GM18498 (cell line): ENCODE measurements around the gene SYTL4.

Source experiments
- ATAC-seq: cut with Tn5 transposase; IDR thresholded peaks from one replicate; pipeline ENCODE4 v1.9.1; 2021; ENCODE audit warnings: mild to moderate bottlenecking, moderate library complexity; ENCODE audit not compliant: unreplicated experiment

SYTL4 gene

DNA sequence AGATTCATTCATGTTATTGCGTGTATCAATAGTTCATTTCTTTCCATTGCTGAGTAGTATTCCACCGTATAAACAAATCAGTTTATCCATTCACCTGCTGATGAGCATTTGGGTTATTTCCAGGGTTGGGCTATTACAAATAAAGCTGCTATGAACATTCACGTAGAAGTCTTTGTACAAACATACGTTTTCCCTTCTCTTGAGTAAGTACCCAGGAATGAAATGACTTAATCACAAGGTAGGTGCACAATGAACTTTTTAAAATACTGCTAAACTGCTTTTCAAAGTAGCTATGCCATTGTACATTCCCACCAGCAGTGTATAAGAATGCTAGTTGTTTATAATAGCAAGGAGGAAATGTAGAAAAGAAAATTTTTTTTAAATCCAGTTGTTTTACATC lies 35.9 kb downstream of the SYTL4 start:
- ATAC-seq: no peak

DNA sequence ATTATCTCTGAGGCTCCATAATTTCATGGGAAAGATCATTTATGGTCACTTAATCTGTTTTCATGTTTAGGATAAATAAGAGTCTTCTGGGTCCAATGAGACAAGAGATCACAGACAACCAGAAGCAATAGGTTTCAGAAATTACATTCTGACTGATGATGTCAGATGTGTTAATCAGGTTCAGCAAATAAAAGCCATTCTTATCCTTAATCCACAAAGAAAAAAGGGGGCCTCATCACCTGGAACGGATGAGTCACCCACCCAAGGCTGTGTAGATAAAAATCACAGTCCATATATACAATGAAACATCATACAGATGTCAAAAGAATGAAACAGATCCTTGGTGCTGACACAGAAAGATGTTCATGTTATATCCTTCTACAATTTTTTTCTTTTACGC lies 36.6 kb downstream of the SYTL4 start:
- ATAC-seq: no peak

DNA sequence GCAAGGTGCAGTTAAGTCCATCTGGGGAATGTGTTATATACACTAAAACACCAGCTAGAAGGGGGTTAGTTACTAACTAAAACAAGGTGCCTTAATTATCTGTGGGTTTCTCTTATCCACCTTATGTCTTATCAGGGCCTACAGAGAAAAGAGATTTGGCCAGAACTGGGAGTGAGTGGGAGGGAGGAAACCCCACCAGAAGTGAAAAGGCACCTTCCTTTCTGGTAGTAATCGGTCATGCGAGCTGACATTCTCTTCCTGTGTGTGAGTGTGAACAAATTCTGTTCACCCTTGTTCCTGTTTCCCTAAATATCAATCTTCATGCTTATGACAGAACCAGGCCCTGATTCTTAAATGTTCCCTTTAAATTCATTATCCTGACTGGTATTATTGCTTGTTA lies 44.4 kb downstream of the SYTL4 start:
- peak; percentile 80 for ATAC-seq

DNA sequence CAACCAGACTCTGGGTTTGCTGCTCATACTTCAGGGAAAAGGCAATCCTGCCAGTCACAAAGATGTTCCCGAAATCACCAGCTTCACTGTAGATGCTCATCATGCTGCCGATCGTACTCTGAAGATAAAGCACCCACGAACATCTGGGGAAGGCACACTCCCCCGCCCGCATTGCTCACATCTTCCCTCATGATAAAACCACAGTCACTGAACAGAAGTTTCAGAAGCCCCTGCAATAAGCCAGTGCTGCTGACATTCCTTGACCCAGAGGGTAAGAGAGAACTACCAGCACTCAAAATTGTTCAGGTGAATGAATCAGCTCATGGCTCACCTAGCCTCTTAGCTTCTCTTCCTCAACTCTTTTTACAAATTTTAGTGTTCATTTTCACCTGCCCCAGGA lies 44.8 kb downstream of the SYTL4 start:
- ATAC-seq: peak; percentile 39

DNA sequence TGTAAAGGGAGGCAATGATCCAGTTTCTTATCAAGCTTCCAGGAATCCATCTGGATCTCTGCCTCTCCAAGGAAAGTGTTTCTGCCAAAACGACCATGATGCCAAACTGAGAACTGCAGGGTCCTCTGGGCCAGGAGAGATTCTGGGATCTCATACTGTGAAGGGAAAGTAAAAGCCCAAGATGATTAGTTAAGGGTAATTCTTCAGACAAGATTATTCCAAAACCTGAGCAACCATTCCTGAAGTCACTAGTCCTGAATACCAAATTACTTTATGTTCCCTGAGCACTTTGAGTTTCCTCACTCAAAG lies 46.0 kb downstream of the SYTL4 start:
- no peak for ATAC-seq

DNA sequence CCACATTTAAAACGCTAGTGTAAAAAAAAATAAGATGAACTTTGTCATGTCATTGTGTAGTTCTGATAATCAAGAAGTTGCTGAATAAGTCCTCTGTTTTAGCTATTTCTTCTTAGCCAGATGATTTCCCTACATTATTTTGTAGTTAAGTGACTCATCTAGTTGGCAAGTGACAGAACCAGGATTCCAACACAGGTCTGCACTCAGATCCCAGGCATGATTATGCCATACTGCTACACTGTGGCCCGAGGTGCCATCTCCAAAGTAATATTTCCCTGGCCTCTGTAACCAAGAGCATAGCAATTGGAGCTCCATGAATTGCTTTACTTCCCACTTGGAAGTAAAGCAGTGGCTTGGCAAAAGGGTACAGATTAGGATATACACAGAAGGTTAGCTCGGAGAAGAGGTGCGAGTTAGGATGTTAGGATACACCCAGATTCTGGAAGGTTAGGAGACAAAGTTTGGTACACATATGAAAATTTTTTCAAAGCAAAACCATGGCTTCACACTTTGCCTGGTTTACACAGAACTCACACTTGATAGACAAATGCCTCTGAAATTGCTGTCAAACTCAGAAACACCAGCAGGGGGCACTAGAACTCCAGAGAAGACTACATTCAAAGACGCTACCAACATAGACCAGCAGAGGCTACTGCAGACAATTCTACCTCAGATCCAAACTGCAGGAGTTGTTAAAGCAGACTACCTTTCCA lies 46.5 kb downstream of the SYTL4 start:
- ATAC-seq: peak; percentile 68

DNA sequence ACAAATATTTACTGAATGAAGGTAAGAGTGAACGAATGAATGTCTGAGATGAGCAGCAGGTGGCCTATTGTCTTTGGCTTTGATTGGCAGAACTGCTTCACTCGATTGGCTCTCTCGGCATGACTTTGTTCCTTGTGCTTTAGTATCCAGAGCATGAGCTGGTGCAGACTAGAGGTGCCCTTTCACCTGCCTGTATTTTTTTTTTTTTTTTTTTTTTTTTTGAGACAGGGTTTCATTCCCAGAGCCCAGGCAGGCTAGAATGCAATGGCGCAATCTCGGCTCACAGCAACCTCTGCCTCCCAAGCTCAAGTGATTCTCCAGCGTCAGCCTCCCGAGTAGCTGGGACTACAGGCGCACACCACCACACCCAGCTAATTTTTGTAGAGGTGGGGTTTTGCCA lies 49.0 kb downstream of the SYTL4 start:
- ATAC-seq: no peak

DNA sequence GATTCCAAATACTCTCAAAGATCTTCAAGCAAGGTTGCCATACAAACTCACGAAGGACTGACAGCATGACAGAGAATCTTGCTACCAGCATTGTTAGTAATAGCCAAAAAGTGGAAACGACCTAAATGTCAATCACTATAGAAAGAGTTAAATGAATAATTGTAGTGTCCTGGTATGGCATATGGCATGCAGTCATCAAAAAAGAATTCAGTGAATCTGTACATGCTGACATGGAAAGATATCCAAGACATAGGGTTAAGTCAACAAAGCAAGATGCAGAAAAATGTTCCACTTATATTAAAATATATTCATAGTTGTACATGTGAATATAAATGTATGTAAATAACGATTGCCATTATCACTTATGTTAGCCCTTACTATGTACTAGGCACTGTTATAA lies 50.3 kb downstream of the SYTL4 start:
- ATAC-seq: no peak

DNA sequence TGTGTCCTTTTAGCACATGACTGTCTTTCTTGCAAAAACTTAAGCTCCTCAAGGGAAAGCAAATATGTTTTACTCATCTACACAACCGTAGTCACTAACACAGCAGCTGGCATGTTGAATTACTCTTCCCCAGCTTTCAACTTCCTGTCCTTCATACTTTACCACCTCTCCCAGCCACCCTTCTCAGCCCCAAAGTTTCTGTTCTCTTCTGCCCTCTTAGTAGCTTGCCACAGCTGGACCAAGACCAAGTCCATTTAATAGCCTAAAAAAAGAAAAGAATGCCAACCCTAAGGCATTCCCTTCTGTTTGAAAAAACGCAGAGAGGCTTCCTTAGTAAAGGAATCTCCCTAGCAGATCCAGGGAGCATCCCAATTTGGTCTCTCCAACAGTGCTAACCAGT lies 51.2 kb downstream of the SYTL4 start:
- no peak for ATAC-seq

DNA sequence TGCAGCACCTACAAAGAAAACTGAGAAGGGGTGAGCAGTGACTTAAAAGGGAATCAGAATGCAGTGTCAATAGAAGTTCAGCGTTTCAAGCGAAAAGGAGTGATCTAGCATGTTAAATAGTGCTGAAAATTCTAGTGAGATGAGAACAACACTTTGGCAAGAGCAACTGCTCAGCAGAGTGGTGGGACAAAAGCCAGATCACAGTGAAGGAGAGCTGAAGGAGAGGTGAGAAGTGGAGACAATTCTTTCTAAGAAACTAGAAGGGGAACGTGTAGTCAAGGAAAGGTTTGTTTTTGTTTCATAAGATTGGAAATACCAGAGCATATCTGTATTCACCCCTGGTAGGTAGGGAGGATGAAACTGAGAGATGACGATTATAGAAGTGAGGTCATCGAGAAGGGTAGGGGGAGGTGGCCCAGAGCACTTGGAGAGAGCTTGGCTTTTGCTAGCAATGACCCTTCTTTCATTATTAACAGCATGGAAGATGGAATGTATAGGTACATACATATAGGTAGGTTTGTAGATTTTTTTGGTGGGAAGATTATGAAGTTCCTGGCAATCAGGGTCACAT lies 54.2 kb downstream of the SYTL4 start:
- no peak for ATAC-seq

DNA sequence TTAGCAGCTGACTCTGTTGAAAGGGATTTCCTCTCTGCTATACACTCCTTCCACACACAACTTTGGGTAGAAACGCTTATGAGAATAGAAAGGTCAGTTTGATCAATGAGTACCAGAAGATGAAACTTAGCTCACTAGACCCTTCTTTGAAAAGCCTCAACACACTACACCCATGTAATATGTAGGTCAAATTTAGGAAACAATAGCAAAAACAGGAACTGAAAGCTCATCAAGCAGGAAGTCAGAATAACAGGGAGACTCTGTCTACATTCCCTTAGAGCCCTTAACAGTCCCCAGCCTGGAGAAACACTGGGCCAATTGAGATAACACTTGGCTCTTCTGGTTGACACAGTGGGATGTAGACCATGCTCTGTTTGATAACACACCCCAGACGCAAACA lies 57.2 kb downstream of the SYTL4 start:
- ATAC-seq: peak; percentile 63

DNA sequence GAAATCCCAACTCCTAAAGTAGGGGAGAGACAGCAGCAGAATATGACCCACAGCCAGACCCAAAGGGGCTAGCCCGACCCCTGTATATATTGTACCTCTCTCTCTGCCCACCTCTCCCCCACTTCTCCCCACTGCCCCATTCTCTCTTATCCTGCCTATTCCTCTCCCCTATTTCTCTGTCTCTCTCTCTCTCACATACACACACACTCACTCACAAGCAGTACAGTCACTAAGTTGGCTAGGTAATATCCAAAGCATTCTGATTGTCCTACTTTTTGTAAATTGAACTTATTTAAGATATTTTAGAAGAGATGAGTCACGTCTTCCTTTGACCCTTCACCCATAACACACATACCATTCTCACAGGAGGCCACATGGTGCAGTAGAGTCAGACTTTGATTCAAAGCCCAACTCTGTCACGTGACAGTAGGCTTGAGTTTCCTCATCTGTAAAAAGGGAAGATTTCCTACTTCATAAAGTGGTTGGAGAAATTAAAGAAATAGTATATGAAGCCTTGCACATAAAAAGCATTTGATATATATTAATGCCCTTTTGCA lies 58.4 kb downstream of the SYTL4 start:
- no peak for ATAC-seq

DNA sequence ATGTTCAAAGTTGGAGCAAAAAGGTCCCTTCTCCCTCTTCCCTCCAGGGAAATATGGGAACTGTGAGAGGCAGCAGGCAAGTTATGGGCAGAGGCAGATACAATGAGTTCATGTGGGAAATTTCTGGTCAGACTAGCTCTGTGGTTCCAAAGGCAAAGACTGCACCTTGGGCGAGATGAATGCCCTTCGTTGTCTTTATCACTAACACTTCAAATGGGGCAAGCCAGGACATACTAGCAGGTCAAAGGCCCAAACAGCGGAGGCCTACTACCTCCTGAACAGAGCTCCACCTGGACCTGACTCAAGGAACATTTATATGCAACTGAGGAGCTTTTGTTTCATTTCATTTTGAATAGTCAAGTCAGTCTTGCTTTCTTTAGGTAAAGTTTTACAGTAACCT lies 59.0 kb downstream of the SYTL4 start:
- ATAC-seq: no peak

DNA sequence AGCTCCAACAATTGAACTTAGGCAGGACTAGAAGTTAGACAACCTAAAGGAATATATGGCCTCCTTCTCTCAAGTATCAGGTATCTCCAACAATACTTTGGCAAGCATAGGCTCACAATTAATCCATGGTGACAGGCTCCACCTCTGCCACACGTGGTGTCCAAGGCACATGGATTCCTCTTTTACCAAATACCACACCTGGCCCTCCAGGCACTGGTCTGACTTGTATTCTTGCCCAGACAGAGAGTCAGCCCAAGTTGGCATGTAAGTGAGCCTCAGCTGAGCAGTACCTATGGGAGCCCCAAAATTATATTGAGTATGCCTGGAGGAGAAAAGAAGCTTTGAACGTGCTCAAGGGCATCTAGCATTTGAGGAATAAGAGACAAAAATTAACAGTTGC lies 68.3 kb downstream of the SYTL4 start:
- ATAC-seq: no peak

DNA sequence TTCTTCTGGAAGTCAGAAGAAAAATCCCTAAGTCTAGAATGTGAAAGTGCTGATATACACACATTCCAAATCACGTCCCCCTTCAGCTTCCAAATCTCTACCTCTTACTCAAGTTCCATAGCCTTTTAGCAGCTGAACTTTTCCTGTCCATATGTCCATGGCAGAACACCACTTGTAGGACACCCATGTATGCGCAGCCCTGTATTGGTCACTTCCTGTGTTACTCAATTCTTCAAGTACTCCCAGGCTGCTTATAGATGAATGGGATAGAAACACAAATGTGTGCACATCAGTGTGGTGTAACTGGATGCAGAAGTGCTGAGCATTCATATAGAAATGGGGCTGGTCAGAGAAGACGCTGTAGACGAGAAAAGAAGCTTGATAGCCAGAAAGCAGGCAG lies 69.1 kb downstream of the SYTL4 start:
- ATAC-seq: no peak

DNA sequence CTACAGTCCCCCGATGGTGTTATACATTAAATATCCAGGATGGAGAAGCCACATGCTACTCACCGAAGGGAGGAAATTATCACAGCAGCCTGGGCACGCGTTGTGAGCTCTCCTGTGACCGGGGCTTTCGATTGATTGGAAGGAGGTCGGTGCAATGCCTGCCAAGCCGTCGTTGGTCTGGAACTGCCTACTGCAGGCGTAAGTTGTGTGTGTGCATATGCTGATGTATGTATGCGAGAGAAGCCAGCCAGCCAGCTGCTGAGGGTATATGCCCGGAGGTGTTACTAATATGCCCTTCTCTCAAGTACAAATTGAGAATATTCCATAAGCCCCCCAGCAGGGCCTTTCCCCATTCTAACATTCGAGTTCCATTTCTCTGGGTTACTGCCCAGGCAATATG lies 69.8 kb downstream of the SYTL4 start:
- ATAC-seq: no peak

DNA sequence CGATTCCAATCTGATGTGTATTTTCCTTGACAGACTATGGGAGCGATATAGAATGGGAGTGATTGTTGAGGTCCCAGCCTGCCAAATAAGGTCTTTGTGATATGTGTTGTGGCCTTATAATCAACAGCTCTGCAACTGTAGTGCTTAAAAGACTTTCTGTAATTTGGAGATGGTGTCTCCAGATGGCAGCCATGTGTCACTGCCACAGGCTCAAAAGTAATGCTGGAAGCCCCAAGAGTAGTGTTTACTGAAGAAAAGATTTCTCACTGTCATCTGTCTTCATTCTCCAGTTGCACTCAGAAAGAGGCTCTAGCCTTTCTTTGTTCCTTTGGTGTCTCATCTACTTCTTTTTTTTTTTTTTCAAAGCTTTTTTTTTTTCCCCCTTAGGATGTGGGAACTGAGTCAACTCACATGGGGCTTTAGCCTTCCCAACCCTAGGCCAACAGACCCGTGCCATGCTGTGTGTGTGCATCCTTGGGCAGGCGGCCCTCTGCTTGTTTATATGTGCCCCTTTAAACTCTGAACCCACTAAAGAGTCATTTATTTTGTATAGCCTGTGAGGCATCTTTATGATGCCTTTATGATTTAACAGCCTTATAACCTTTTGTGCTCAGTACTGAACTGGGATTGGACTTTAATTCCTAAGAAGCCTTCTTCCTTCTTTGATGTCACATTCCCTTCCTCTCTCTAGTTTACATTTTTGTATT lies 72.3 kb downstream of the SYTL4 start:
- ATAC-seq: no peak

DNA sequence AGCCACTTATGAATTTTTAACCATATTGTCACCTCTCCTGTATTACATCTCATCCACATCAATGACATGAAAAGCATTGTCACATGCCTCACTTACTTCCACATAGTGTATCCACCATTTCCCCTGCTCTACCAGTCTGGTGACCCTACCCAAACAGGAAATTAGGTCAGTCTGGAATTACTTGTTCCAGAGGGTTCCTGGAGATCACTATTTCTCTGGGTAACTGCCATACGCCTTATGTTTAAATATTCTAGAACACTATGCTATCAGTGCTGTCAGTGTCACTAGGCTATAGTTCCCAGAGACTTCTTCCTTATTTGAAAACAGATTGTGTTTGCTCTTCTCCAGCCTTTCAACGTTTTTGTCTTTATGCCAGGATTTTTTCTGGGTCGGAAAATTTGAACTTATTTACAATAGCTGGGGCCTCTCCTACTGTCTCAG lies 73.0 kb downstream of the SYTL4 start:
- no peak for ATAC-seq

DNA sequence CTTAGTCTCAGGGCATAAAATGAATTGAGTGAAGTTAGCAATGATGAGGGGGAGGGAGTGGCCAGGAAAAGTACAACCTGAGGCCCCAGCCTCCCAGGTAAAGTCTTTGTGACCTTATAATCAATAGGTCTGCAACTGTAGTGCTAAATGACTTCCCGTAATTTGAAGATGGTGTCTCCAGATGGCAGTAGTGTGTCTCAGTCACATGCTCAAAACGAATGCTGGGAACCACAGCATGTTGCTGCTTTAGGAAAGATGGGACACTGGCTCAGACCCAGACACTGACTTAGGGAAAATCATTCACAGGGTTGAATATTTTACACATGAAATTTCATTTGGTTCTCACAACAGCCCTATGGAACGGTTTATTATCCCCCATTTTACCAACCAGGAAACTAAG lies 77.7 kb downstream of the SYTL4 start:
- ATAC-seq: no peak

DNA sequence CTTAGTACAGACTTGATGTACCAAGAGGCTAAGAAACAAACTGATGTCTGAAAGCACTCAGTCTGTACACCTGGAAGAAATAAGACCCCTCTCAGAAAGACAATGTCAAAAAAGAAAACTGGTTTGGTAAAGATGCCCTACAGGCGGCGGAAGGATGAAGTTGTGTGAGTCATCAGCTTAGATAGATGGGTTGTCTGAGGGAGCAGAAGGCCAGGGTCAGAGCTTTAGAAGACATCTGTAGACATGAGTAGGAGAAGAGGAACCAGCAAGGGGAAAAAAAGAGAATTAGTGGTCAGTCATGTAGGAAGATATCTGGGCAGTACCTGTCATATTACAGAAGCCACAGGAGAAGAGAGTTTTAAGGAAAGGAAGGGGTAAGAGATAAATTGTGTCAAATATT lies 79.7 kb downstream of the SYTL4 start:
- no peak for ATAC-seq

DNA sequence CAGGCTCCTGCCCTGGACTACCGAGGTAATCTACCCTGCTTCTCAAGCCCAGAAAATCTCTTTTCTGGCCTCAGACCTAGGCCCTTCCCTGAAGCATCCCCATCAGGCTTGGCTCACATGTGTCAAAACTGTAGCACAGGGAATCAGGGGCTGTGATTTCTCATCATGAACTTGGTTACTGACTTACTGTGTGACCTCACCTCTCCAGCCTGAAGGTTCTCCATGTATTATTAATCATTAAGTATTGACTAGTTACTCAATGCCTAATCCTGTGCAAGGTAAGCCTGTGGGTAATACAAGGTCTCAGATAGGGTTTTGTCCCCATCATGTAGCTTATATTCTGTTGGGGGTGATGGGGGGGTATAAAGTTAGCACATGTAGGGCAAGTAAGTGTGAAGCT lies 81.1 kb downstream of the SYTL4 start:
- no peak for ATAC-seq
